ENCODE results near the gene PSD4.

The PSD4 gene

DNA sequence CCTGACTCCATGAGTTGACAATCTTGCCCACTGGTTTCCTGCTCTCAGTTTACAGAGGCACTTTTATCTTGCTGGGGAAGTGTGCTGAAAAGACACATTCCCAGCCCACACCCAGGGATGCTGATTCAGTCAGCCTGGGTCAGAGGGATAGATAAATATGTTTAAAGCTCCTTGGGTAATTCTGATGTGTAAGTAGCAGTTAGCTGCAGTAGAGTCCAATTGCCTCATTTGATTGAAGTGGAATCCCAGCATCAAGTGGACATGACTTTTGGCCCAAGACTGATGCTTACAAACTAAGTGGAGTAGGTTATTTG lies 29.4 kb downstream of the PSD4 start:
- Histone ChIP-seq H3K9ac (ENCODE audit: low read length) (no peak overlapping the region), H3K79me2 (ENCODE audit: low read length) (no peaks in the 10 kb centered on the region), H3K27ac (ENCODE audit: low read length) (no peak overlapping the region), H2AFZ (ENCODE audit: low read depth, low read length) (no peak overlapping the region), H3K9me3 (ENCODE audit: insufficient read depth, low read length) (no peaks in the 10 kb centered on the region), H3K27me3 (ENCODE audit: low read depth, low read length) (no peaks in the 10 kb centered on the region), H3K4me3 (ENCODE audit: low read length) (no peak overlapping the region), H3K4me2 (ENCODE audit: low read length) (no peak overlapping the region), H3K4me1 (ENCODE audit: low read length) (no peaks in the 10 kb centered on the region), H4K20me1 (ENCODE audit: insufficient read depth, low read length) (peaks cover 5% of the 10 kb centered on the region; the same call in 1 of the 2 replicates), H3K36me3 (replicated peaks; ENCODE audit: low read depth, low read length) (peaks cover 22% of the 10 kb centered on the region)
- TF ChIP-seq, protein P1, sequence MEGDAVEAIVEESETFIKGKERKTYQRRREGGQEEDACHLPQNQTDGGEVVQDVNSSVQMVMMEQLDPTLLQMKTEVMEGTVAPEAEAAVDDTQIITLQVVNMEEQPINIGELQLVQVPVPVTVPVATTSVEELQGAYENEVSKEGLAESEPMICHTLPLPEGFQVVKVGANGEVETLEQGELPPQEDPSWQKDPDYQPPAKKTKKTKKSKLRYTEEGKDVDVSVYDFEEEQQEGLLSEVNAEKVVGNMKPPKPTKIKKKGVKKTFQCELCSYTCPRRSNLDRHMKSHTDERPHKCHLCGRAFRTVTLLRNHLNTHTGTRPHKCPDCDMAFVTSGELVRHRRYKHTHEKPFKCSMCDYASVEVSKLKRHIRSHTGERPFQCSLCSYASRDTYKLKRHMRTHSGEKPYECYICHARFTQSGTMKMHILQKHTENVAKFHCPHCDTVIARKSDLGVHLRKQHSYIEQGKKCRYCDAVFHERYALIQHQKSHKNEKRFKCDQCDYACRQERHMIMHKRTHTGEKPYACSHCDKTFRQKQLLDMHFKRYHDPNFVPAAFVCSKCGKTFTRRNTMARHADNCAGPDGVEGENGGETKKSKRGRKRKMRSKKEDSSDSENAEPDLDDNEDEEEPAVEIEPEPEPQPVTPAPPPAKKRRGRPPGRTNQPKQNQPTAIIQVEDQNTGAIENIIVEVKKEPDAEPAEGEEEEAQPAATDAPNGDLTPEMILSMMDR (IDR thresholded peaks at IDR 0.05; ENCODE audit: low read depth, low read length) = no peak
- TF ChIP-seq EZH2phosphoT487 (IDR thresholded peaks at IDR 0.05; ENCODE audit: low read depth) = no peak

DNA sequence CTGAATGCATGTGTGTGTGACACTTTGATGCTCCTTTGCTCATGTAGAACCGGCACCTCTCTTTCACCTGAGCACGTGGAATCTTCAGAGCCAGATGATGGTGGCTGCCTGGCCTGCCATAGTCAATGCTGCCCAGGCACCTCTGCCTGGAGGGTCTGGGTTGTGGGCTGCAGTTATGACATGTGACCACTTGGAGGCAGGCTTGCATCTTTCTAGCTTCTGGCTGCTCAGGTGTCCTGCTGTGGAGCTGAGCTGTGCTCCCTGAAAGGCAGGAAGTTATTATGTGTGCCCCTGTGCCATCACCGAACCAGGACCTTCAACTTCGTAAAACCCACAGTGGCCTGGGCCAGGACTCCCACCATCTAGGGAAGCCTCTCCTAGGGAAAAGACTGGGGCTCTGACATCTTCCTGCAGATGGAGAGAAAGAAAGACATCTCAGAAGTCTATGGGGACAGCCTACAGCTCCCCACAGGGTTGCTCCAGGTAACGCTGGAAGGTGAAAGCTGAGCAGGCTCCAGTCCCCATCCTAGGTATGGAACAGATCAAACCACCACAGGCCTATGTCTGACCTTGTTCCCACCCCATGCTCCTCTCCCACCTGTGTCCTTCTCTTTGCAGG lies 30.2 kb downstream of the PSD4 start:
- Histone ChIP-seq H3K79me2 (ENCODE audit: low read length) (no peaks in the 10 kb centered on the region), H2AFZ (ENCODE audit: low read depth, low read length) (no peak overlapping the region), H3K4me2 (ENCODE audit: low read length) (no peak overlapping the region), H3K9ac (ENCODE audit: low read length) (no peak overlapping the region), H3K27ac (ENCODE audit: low read length) (no peak overlapping the region), H3K9me3 (ENCODE audit: insufficient read depth, low read length) (no peaks in the 10 kb centered on the region), H3K36me3 (replicated peaks; ENCODE audit: low read depth, low read length) (peaks cover 15% of the 10 kb centered on the region), H3K4me3 (ENCODE audit: low read length) (no peak overlapping the region), H3K27me3 (ENCODE audit: low read depth, low read length) (no peaks in the 10 kb centered on the region), H4K20me1 (ENCODE audit: insufficient read depth, low read length) (peaks cover 5% of the 10 kb centered on the region; the same call in 1 of the 2 replicates), H3K4me1 (ENCODE audit: low read length) (no peaks in the 10 kb centered on the region)
- TF ChIP-seq EZH2phosphoT487 (IDR thresholded peaks at IDR 0.05; ENCODE audit: low read depth) = no peak
- TF ChIP-seq, protein P1 (IDR thresholded peaks at IDR 0.05; ENCODE audit: low read depth, low read length) = peak; percentile 81

DNA sequence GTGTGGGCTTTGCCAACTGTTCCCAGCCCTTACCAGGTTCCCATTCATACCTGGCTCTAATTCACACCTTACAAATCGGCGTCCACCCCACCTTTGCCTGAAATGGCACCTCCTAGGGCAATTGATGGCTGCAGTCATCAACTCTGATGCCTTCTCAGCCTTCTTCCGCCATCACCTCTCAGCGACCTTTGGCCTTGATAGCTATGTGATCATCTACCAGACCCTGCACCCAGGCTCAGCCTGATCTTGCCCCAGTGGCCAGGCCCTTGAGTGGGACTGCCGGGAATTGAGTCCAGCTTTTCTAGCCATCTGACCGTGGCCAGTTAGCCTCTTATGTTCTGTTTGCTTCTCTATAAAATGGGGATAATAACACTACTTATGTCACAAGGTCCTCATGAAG lies 32.5 kb downstream of the PSD4 start:
- Histone ChIP-seq H3K9ac (ENCODE audit: low read length) (no peak overlapping the region), H3K4me1 (ENCODE audit: low read length) (no peaks in the 10 kb centered on the region), H2AFZ (ENCODE audit: low read depth, low read length) (no peak overlapping the region), H3K4me3 (ENCODE audit: low read length) (no peak overlapping the region), H3K27ac (ENCODE audit: low read length) (no peak overlapping the region), H3K4me2 (ENCODE audit: low read length) (no peak overlapping the region), H3K36me3 (replicated peaks; ENCODE audit: low read depth, low read length) (no peaks in the 10 kb centered on the region), H3K79me2 (ENCODE audit: low read length) (no peaks in the 10 kb centered on the region), H3K27me3 (ENCODE audit: low read depth, low read length) (no peaks in the 10 kb centered on the region), H4K20me1 (ENCODE audit: insufficient read depth, low read length) (no peaks in the 10 kb centered on the region), H3K9me3 (ENCODE audit: insufficient read depth, low read length) (no peaks in the 10 kb centered on the region)
- no peak for TF ChIP-seq EZH2phosphoT487 (IDR thresholded peaks at IDR 0.05; ENCODE audit: low read depth)
- TF ChIP-seq, protein P1 (IDR thresholded peaks at IDR 0.05; ENCODE audit: low read depth, low read length) = no peak

DNA sequence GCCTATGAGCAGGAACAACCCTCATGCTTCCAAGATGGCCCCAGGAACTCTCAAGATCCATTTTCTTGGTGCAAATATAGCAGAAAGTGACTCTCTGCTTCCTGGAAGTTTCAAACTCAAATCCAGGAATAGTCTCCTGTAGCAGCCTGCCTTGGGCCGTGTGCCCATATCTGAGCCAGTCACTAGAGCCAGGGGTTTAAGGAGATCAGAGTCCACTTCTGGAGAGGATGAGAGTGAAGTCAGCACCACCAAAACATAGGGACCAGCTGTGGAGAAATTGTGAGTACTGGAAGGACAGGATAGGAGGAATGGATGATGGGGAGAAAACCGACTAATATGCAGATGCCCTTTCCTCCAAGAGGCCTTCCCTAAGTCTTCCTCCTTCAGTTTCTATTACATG lies 33.2 kb downstream of the PSD4 start:
- TF ChIP-seq, protein P1 (IDR thresholded peaks at IDR 0.05; ENCODE audit: low read depth, low read length) = no peak
- TF ChIP-seq EZH2phosphoT487 (IDR thresholded peaks at IDR 0.05; ENCODE audit: low read depth) = no peak
- no peak overlapping the region for H3K27ac ChIP-seq (ENCODE audit: low read length)
- H2AFZ ChIP-seq (ENCODE audit: low read depth, low read length) = no peak overlapping the region
- H4K20me1 ChIP-seq (ENCODE audit: insufficient read depth, low read length) = no peaks in the 10 kb centered on the region
- H3K9me3 ChIP-seq (ENCODE audit: insufficient read depth, low read length) = no peaks in the 10 kb centered on the region
- no peaks in the 10 kb centered on the region for H3K36me3 ChIP-seq (replicated peaks; ENCODE audit: low read depth, low read length)
- H3K4me2 ChIP-seq (ENCODE audit: low read length) = no peak overlapping the region
- no peak overlapping the region for H3K4me3 ChIP-seq (ENCODE audit: low read length)
- H3K9ac ChIP-seq (ENCODE audit: low read length) = no peak overlapping the region
- no peaks in the 10 kb centered on the region for H3K4me1 ChIP-seq (ENCODE audit: low read length)
- H3K79me2 ChIP-seq (ENCODE audit: low read length) = no peaks in the 10 kb centered on the region
- H3K27me3 ChIP-seq (ENCODE audit: low read depth, low read length) = no peaks in the 10 kb centered on the region
